Kidney (tissue), 14 donors: Measurements from ENCODE around the gene USP40. TPM values are rescaled to one million over a fixed set of nuclear protein-coding genes. Genes with fewer than 3 reads are reported as not detected.
"Not testable (repeated sequence)": the region's sequence is repeated elsewhere in the genome, so short reads cannot be mapped to it uniquely, and the experiment has no call there.

Source experiments
- DNase-seq, 5 donors: peaks; one replicate each; pipeline ENCODE4 v3.0.0-alpha.2; 2013 to 2020
- FAIRE-seq: peaks from 2 replicates; lab custom pipeline; 2012; peaks lifted over from hg19 to GRCh38; lab: Jason Lieb, UNC
- H3K27ac ChIP-seq, 2 donors: one replicate each; pipeline ENCODE4 v1.7.0; 2013; ENCODE audit warnings: low read depth in 2 of 2, low read length in 2 of 2, inconsistent platforms in 1 of 2
- H3K27me3 ChIP-seq: one replicate; pipeline ENCODE4 v1.7.1; 2013; ENCODE audit warnings: low read length, inconsistent platforms; ENCODE audit not compliant: control insufficient read depth, insufficient read depth
- H3K36me3 ChIP-seq, 3 donors: one replicate each; pipeline versions ENCODE4 v1.7.0 to v1.7.1; 2013; ENCODE audit warnings: low read length in 3 of 3, control low read depth in 1 of 3, inconsistent platforms in 1 of 3; ENCODE audit not compliant: insufficient read depth in 3 of 3, control insufficient read depth in 2 of 3
- H3K4me1 ChIP-seq, 3 donors: one replicate each; pipeline versions ENCODE4 v1.7.0 to v1.7.1; 2013; ENCODE audit warnings: low read length in 3 of 3, inconsistent platforms in 1 of 3, low read depth in 1 of 3; ENCODE audit not compliant: control insufficient read depth in 2 of 3, insufficient read depth in 2 of 3
- H3K4me3 ChIP-seq, 3 donors: one replicate each; pipeline versions ENCODE4 v1.7.0 to v1.8.1; 2013; ENCODE audit warnings: low read length in 3 of 3, control low read depth in 1 of 3, inconsistent platforms in 1 of 3
- H3K9ac ChIP-seq, 3 donors: one replicate each; pipeline versions ENCODE4 v1.7.0 to v1.7.1; 2013; ENCODE audit warnings: low read length in 3 of 3, control low read depth in 1 of 3, inconsistent platforms in 1 of 3
- H3K9me3 ChIP-seq, 3 donors: one replicate each; pipeline versions ENCODE4 v1.7.0 to v1.7.1; 2013; ENCODE audit warnings: low read length in 3 of 3, control low read depth in 1 of 3, inconsistent platforms in 1 of 3; ENCODE audit not compliant: control insufficient read depth in 2 of 3, insufficient read depth in 1 of 3
- intact Hi-C: fragments of 100-400 bp; cut with DNase I; formaldehyde crosslinking; loops from one replicate; pipeline ENCODE4 v1.11.1; 2022
- polyA plus RNA-seq: library from polyadenylated mRNA; stranded (reverse); fragments of 350-450 nt; fragmentation: Illumina TruSeq; extraction: RNeasy Lipid Tissue Mini Kit (QIAGEN cat#74804); gene quantifications from one replicate; pipeline ENCODE4 v1.2.3, GENCODE V29; 2014; ENCODE audit warnings: low read depth, low replicate concordance; ENCODE audit not compliant: insufficient read depth
- total RNA-seq: library from RNA; stranded (reverse); fragmentation: NEBNext Ultra II Directional; extraction: Animal tissue kit (Norgen Biotek cat#: 25700); gene quantifications from one replicate; pipeline ENCODE4 v1.2.1, GENCODE V29; 2021
- TF ChIP-seq, protein P1 (sequence below): IDR thresholded peaks from 3 replicates; pipeline ENCODE4 v1.5.1; 2012; ENCODE audit warnings: mild to moderate bottlenecking, moderate library complexity, borderline replicate concordance; ENCODE audit not compliant: insufficient read depth; ENCODE audit errors: extremely low read depth
- donor health status: control.
- donor health status: control.
- donor health status: control.
- donor health status: control.
- donor health status: control.
- donor health status: DM: yes; HTN: yes; CAD: no.
- donor health status: Normal renal cell carcinoma (clear cell type).

Gene USP40
- total and polyA plus RNA-seq, 2 donors from 2014 or later: 28.5 to 51.6 TPM

DNA sequence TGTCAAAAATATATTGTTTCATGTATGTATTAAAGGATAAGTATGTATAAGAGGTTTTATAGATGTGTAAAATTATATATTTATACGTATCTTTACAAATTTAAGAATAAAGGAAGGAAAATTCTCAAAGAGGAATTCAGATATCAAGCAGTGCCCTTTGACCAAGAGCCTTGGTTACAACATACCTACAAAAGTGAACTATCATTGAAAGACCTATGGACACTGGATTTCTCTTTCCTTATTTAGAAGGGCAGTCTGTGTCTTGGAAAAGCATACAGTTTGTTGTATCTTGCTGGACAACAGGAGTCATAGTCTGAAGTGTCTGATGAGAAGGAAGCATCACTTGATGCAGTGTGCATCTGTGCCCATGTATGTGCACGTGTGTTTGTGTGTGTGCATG, 21.8 kb upstream of the USP40 start:
- TF ChIP-seq, protein P1, sequence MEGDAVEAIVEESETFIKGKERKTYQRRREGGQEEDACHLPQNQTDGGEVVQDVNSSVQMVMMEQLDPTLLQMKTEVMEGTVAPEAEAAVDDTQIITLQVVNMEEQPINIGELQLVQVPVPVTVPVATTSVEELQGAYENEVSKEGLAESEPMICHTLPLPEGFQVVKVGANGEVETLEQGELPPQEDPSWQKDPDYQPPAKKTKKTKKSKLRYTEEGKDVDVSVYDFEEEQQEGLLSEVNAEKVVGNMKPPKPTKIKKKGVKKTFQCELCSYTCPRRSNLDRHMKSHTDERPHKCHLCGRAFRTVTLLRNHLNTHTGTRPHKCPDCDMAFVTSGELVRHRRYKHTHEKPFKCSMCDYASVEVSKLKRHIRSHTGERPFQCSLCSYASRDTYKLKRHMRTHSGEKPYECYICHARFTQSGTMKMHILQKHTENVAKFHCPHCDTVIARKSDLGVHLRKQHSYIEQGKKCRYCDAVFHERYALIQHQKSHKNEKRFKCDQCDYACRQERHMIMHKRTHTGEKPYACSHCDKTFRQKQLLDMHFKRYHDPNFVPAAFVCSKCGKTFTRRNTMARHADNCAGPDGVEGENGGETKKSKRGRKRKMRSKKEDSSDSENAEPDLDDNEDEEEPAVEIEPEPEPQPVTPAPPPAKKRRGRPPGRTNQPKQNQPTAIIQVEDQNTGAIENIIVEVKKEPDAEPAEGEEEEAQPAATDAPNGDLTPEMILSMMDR: no peak
- Histone ChIP-seq H3K4me1 (no peaks in the 10 kb centered on the region), H3K27me3 (no peaks in the 10 kb centered on the region), H3K27ac (no peak overlapping the region), H3K9me3 (no peaks in the 10 kb centered on the region), H3K36me3 (no peaks in the 10 kb centered on the region), H3K9ac (no peak overlapping the region), H3K4me3 (no peak overlapping the region)
- DNase-seq (no peak), FAIRE-seq (no peak)
- intact Hi-C loops: no loop called here

DNA sequence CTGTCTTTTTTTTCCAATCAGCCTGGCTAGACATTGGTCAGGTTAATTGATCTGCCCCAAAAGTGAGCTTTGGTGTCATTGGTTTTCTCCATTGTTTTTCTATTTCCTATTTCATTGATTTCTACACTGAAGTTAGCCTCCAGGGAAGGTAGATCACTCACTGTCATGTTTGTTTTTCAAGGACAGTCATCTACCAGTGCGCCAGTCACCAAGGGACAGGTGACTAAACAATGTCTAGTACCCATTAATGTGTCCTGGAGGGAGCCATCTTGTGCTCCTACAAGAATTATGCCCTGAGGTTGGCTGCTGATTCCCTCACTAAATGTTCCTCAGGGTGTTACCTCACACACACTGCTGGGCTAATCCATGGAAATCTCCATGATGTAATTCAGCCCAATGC, 17.6 kb upstream of the USP40 start:
- intact Hi-C loops: no loop called here
- H3K36me3 ChIP-seq: no peaks in the 10 kb centered on the region
- H3K9me3 ChIP-seq: no peaks in the 10 kb centered on the region
- no peaks in the 10 kb centered on the region for H3K27me3 ChIP-seq
- no peak overlapping the region for H3K9ac ChIP-seq
- TF ChIP-seq, protein P1: no peak
- DNase-seq (no peak), FAIRE-seq (no peak)
- H3K27ac ChIP-seq: no peak overlapping the region
- H3K4me1 ChIP-seq: no peaks in the 10 kb centered on the region
- no peak overlapping the region for H3K4me3 ChIP-seq

DNA sequence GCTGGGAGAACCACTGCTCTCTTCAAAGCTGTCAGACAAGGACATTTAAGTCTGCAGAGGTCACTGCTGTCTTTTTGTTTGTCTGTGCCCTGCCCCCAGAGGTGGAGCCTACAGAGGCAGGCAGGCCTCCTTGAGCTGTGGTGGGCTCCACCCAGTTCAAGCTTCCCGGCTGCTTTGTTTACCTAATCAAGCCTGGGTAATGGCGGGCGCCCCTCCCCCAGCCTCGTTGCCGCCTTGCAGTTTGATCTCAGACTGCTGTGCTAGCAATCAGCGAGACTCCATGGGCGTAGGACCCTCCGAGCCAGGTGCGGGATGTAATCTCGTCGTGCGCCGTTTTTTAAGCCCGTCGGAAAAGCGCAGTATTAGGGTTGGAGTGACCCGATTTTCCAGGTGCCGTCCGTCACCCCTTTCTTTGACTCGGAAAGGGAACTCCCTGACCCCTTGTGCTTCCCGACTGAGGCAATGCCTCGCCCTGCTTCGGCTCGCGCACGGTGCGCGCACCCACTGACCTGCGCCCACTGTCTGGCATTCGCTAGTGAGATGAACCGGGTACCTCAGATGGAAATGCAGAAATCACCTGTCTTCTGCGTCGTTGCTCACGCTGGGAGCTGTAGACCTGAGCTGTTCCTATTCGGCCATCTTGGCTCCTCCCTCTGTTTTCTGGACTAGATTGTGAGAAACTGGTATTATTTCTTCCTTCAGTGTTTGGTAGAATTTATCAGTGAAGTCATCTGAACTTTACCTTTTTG, 16.8 kb upstream of the USP40 start:
- H3K4me1 ChIP-seq, H3K9me3 ChIP-seq, H3K4me3 ChIP-seq, H3K27ac ChIP-seq, FAIRE-seq, intact Hi-C loops, DNase-seq, H3K36me3 ChIP-seq, H3K9ac ChIP-seq, H3K27me3 ChIP-seq: not testable (repeated sequence)

DNA sequence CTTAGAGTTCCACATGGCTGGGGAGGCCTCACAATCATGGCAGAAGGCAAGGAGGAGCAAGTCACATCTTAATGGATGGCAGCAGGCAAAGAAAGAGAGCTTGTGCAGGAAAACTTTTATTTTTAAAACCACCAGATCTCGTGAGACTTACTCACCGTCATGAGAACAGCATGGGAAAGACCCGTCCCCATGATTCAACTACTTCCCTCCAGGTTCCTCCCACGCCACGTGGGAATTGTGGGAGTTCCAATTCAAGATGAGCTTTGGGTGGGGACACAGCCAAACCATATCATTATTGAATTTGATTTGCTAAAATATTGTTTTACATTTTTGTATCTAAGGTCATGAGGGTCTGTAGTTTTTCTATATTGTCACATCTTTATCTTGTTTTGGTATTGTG, 10.8 kb upstream of the USP40 start:
- not testable (repeated sequence) for H3K36me3 ChIP-seq, DNase-seq, FAIRE-seq

More for the DNA sequence above, 10.8 kb upstream of the USP40 start:
- intact Hi-C loops, H3K9ac ChIP-seq, H3K27ac ChIP-seq, H3K4me1 ChIP-seq, H3K27me3 ChIP-seq, H3K4me3 ChIP-seq, H3K9me3 ChIP-seq: not testable (repeated sequence)
